Natural killer cell (primary cell): ENCODE measurements around the gene OLFM2. TPM values are rescaled to one million over a fixed set of nuclear protein-coding genes. Genes with fewer than 3 reads are reported as not detected.

Experiments
- ATAC-seq, 3 donors: fragments of 150-1000 bp in 2 of 3; fragments of 200-7000 bp in 1 of 3; cut with Tn5 transposase; 1 replicate in 1 of 3; 2 replicates in 2 of 3; pipeline ENCODE4 v1.10.0; 2021; ENCODE audit warnings: mild to moderate bottlenecking in 2 of 3, moderate library complexity in 2 of 3
- DNase-seq, 2 donors: peaks; one replicate each; pipeline versions ENCODE4 v3.0.0 to v3.0.0-alpha.2; 2013 to 2021; ENCODE audit warnings: mixed read lengths in 1 of 2
- H3K27ac ChIP-seq: one replicate; pipeline ENCODE4 v1.5.1; 2013; ENCODE audit warnings: mild to moderate bottlenecking, low read length
- H3K27me3 ChIP-seq: one replicate; pipeline ENCODE4 v1.6.1; 2013; ENCODE audit warnings: low read length; ENCODE audit not compliant: control insufficient read depth, insufficient read depth
- H3K36me3 ChIP-seq: one replicate; pipeline ENCODE4 v1.6.1; 2013; ENCODE audit warnings: low read length; ENCODE audit not compliant: control insufficient read depth, insufficient read depth
- H3K4me1 ChIP-seq: one replicate; pipeline ENCODE4 v1.6.1; 2013; ENCODE audit warnings: low read length; ENCODE audit not compliant: control insufficient read depth, insufficient read depth
- H3K4me3 ChIP-seq: one replicate; pipeline ENCODE4 v1.5.1; 2013; ENCODE audit warnings: low read length
- H3K9me3 ChIP-seq: one replicate; pipeline ENCODE4 v1.6.1; 2013; ENCODE audit warnings: low read length; ENCODE audit not compliant: control insufficient read depth, insufficient read depth
- H3K27ac Mint-ChIP-seq, 2 donors: one replicate each; pipeline ENCODE4 v1.8.0; 2022; ENCODE audit warnings: mild to moderate bottlenecking in 2 of 2, mixed read lengths in 2 of 2, moderate library complexity in 1 of 2
- H3K27me3 Mint-ChIP-seq, 2 donors: one replicate each; pipeline ENCODE4 v1.8.0; 2022; ENCODE audit warnings: low read depth in 2 of 2, mixed read lengths in 2 of 2
- H3K36me3 Mint-ChIP-seq: one replicate; pipeline ENCODE4 v1.8.0; 2022; ENCODE audit warnings: mixed read lengths
- H3K4me1 Mint-ChIP-seq, 2 donors: one replicate each; pipeline ENCODE4 v1.8.0; 2022; ENCODE audit warnings: mixed read lengths in 2 of 2
- H3K4me3 Mint-ChIP-seq: one replicate; pipeline ENCODE4 v1.8.0; 2022; ENCODE audit warnings: mild to moderate bottlenecking, moderate library complexity, mixed read lengths
- H3K9me3 Mint-ChIP-seq, 2 donors: one replicate each; pipeline ENCODE4 v1.8.0; 2022; ENCODE audit warnings: mixed read lengths in 2 of 2
- WGBS: methylation state at CpG from one replicate; pipeline ENCODE4 v1.1.7; 2013; ENCODE audit warnings: missing lambda C conversion rate; ENCODE audit not compliant: insufficient coverage; 5-methylcytosine and 5-hydroxymethylcytosine counted together
- intact Hi-C: fragments of 100-400 bp; cut with micrococcal nuclease; formaldehyde crosslinking; loops from one replicate; pipeline ENCODE4 v1.14.2; 2022
- total RNA-seq, 4 donors: library from RNA; stranded (reverse); fragments of 120-200 nt in 1 of 4; gene quantifications; one replicate each; pipeline versions ENCODE4 v1.2.3 to v1.2.4, GENCODE V29; 2013 to 2022
- TF ChIP-seq, protein P1 (sequence below): fragments of 200-600 bp; IDR thresholded peaks from one replicate; pipeline ENCODE4 v1.8.0; 2022; ENCODE audit warnings: antibody characterized with exemption

OLFM2 gene
- total RNA-seq, 3 donors from 2014 or later (not counting 1 experiment from before 2014, with no cell fraction given), result 1.5 to 3.3 (median 2.0) TPM

DNA sequence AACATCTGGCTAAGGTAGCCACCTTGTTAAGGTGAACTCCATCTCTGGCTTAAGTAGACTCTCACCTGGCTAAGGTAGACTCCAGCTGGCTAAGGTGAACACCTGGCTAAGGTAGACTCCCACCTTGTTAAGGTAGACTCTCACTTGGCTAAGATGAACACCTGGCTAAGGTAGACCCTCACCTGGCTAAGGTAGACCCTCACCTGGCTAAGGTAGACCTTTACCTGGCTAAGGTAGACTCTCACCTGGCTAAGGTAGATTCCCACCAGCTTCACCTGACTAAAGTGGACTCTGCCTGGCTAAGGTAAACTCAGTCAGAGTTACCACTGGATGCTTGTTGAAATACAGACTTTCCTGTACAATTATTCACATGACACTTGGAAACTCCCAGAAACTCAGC, 77.5 kb downstream of the OLFM2 start:
- H3K4me3 ChIP-seq, result no peak overlapping the region
- intact Hi-C loops, result no loop called here
- Mint-ChIP-seq H3K36me3 (no peaks in the 10 kb centered on the region), H3K4me1 (peaks cover 37 to 50% of the 10 kb centered on the region in 2 donors), H3K27ac (peak overlapping the region; percentile 90 to 92), H3K4me3 (peak overlapping the region; percentile 88), H3K9me3 (no peaks in the 10 kb centered on the region), H3K27me3 (no peaks in the 10 kb centered on the region)
- H3K27me3 ChIP-seq, result no peaks in the 10 kb centered on the region
- ATAC-seq (no peak), DNase-seq (no peak)
- peak overlapping the region; percentile 71 for H3K27ac ChIP-seq
- H3K36me3 ChIP-seq, result peaks cover 2% of the 10 kb centered on the region
- peaks cover 35% of the 10 kb centered on the region for H3K4me1 ChIP-seq
- TF ChIP-seq, protein P1, sequence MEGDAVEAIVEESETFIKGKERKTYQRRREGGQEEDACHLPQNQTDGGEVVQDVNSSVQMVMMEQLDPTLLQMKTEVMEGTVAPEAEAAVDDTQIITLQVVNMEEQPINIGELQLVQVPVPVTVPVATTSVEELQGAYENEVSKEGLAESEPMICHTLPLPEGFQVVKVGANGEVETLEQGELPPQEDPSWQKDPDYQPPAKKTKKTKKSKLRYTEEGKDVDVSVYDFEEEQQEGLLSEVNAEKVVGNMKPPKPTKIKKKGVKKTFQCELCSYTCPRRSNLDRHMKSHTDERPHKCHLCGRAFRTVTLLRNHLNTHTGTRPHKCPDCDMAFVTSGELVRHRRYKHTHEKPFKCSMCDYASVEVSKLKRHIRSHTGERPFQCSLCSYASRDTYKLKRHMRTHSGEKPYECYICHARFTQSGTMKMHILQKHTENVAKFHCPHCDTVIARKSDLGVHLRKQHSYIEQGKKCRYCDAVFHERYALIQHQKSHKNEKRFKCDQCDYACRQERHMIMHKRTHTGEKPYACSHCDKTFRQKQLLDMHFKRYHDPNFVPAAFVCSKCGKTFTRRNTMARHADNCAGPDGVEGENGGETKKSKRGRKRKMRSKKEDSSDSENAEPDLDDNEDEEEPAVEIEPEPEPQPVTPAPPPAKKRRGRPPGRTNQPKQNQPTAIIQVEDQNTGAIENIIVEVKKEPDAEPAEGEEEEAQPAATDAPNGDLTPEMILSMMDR, result no peak
- H3K9me3 ChIP-seq, result no peaks in the 10 kb centered on the region

DNA sequence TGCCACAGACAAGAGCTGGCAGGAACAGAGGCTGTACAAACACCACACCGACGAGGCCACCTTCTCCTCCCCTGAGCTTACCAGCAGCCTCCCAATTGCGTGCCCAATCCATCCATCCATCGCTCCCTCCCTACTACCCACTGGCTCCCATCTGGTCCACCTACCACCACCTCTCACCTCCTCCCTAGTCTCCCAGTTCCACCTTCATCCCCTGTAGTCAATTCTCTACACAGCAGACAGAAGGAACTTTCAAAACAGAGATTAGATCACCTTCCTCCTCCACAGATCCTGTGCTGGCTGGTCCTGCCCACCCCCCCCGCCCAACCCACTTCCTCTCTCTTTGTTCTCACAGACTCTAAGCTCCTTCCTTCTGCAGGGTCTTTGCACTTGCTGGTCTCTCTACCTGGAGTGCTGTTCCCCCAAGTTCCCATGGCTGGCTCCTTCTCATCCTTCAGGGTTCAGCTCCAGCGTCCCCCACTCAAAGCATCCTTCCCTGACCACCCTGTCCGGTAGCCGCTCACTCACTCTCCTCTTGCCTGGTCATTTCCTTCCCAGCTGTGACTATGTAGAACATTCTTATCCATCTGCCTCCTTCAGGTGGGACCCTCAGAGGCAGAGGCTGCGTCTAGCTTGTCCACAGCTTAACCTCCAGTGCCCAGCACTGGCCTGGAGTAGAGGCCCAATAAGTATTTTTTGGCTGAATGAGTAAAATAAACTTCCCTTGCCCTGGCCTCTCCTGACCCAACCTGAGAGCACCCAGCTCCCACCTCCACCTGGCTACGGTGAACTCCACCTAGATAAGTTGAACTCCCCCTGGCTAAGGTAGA, 78.2 kb downstream of the OLFM2 start:
- Mint-ChIP-seq H3K9me3 (no peaks in the 10 kb centered on the region), H3K4me3 (peak overlapping the region; percentile 88), H3K27me3 (no peaks in the 10 kb centered on the region), H3K36me3 (no peaks in the 10 kb centered on the region), H3K27ac (peak overlapping the region; percentile 90 to 92), H3K4me1 (peaks cover 34 to 52% of the 10 kb centered on the region in 2 donors)
- Histone ChIP-seq H3K27ac (peak overlapping the region; percentile 71), H3K9me3 (no peaks in the 10 kb centered on the region), H3K36me3 (peaks cover 2% of the 10 kb centered on the region), H3K4me1 (peaks cover 35% of the 10 kb centered on the region), H3K4me3 (no peak overlapping the region), H3K27me3 (no peaks in the 10 kb centered on the region)
- intact Hi-C loops, result no loop called here
- ATAC-seq, result peak; percentile 43 to 73 (median 55)
- WGBS, result 42% methylated on average over 10 of the region's 10 CpGs
- DNase-seq, result peak in 1 of 2 donors; percentile 76
- TF ChIP-seq, protein P1, result no peak

DNA sequence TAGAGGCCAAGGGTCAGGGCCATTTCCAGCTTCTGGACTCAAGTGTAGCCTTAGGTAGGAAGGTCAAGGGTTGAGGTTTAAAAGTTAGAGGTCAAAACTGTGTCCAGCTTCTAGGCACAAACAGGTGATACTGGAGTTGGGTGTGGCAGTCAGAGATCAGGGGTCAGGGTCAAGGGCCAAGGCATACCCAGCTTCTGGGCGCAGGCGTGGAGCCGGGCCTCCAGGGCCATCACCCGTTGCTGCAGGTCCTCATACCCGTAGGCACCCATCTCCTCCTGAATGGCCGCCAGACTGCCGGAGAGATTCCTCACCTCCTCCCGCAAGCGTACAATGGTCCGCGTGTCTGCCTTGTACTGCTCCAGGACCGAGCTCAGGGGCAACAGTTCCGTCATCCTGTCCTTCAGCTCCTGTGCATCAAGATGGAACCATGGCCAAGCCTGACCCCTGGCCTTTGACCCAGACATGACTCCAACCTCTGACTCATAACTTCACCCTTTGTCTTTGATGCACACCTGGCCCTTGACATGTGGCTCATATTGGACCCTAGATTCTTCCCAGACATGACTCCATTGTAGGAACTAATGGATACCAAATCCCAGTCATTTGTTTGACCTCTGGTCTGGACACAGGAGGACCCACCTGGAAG, 79.1 kb downstream of the OLFM2 start:
- H3K9me3 Mint-ChIP-seq, result no peaks in the 10 kb centered on the region
- WGBS, result 96% methylated on average over 13 of the region's 13 CpGs
- Histone ChIP-seq H3K4me3 (no peak overlapping the region), H3K9me3 (no peaks in the 10 kb centered on the region), H3K27ac (peak overlapping the region; percentile 49), H3K4me1 (peaks cover 30% of the 10 kb centered on the region), H3K27me3 (no peaks in the 10 kb centered on the region), H3K36me3 (peaks cover 2% of the 10 kb centered on the region)
- intact Hi-C loops, result no loop called here
- no peaks in the 10 kb centered on the region for H3K36me3 Mint-ChIP-seq
- no peak for DNase-seq
- TF ChIP-seq, protein P1, result no peak
- peak overlapping the region; percentile 88 for H3K4me3 Mint-ChIP-seq
- no peaks in the 10 kb centered on the region for H3K27me3 Mint-ChIP-seq
- no peak for ATAC-seq
- H3K4me1 Mint-ChIP-seq, result peaks cover 30 to 54% of the 10 kb centered on the region in 2 donors
- peak overlapping the region; percentile 90 to 92 for H3K27ac Mint-ChIP-seq
